B cell (primary cell): Measurements from ENCODE around the gene DNAAF1. TPM values are rescaled to one million over a fixed set of nuclear protein-coding genes. Genes with fewer than 3 reads are reported as not detected.

Experiments used
- ATAC-seq: fragments of 200-7000 bp; cut with Tn5 transposase; one replicate; pipeline ENCODE4 v1.10.0; 2021; ENCODE audit warnings: low read depth, mild to moderate bottlenecking, moderate number of reproducible peaks, moderate library complexity
- CTCF ChIA-PET: fragments of 350-600 bp; sonication (Branson Sonifier 250); formaldehyde crosslinking; loops from one replicate; lab custom pipeline; 2021; ENCODE audit warnings: antibody characterized with exemption, inconsistent platforms; lab: Charles Lee
- POLR2A ChIA-PET: fragments of 350-600 bp; sonication (Branson Sonifier 250); formaldehyde crosslinking; loops from one replicate; lab custom pipeline; 2021; ENCODE audit warnings: antibody characterized with exemption; lab: Charles Lee
- DNase-seq: peaks from one replicate; pipeline ENCODE4 v3.0.0; 2013
- H2AFZ ChIP-seq: 2 replicates; pipeline ENCODE4 v1.6.1; 2012; ENCODE audit warnings: mild to moderate bottlenecking, low read depth, low read length; ENCODE audit not compliant: insufficient read depth, poor library complexity, severe bottlenecking
- H3K27ac ChIP-seq, 2 donors: 1 replicate in 1 of 2; 2 replicates in 1 of 2; pipeline ENCODE4 v1.5.1; 2012 to 2013; ENCODE audit warnings: low read length in 2 of 2, mild to moderate bottlenecking in 2 of 2, moderate library complexity in 1 of 2
- H3K27me3 ChIP-seq, 4 experiments: fragments of 200-600 bp in 1 of 4; sonication (generic) in 1 of 4; replicated peaks in 1 of 4; 1 replicate in 2 of 4; 2 replicates in 2 of 4; pipeline versions ENCODE4 v1.6.1 to v1.7.0; 2013 to 2016; ENCODE audit warnings: low read length in 3 of 4, mild to moderate bottlenecking in 2 of 4, mixed read lengths in 1 of 4, moderate library complexity in 1 of 4; ENCODE audit not compliant: insufficient read depth in 4 of 4, control insufficient read depth in 3 of 4; ENCODE audit errors: control extremely low read depth in 1 of 4
- H3K36me3 ChIP-seq, 2 experiments: replicated peaks in 1 of 2; 1 replicate in 1 of 2; 2 replicates in 1 of 2; pipeline versions ENCODE4 v1.6.1 to v1.7.1; 2013; ENCODE audit warnings: low read length in 1 of 2; ENCODE audit not compliant: insufficient read depth in 2 of 2, control insufficient read depth in 1 of 2; ENCODE audit errors: control extremely low read depth in 1 of 2, extremely low read depth in 1 of 2
- H3K4me1 ChIP-seq, 2 donors: fragments of 200-600 bp in 1 of 2; sonication (generic) in 1 of 2; 1 replicate in 1 of 2; 2 replicates in 1 of 2; pipeline versions ENCODE4 v1.5.1 to v1.6.1; 2013 to 2017; ENCODE audit warnings: low read length in 2 of 2; ENCODE audit not compliant: control insufficient read depth in 2 of 2, insufficient read depth in 2 of 2
- H3K4me2 ChIP-seq: replicated peaks from 2 replicates; pipeline ENCODE3; 2012; ENCODE audit warnings: mild to moderate bottlenecking, low read depth, low read length; ENCODE audit not compliant: poor library complexity, severe bottlenecking
- H3K4me3 ChIP-seq, 5 experiments: fragments of 200-600 bp in 1 of 5; sonication (generic) in 1 of 5; 1 replicate in 3 of 5; 2 replicates in 2 of 5; pipeline versions ENCODE4 v1.5.1 to v1.7.0; 2011 to 2016; ENCODE audit warnings: low read length in 4 of 5, mild to moderate bottlenecking in 4 of 5, low read depth in 2 of 5, control low read depth in 1 of 5, moderate library complexity in 1 of 5; ENCODE audit not compliant: insufficient read depth in 1 of 5; ENCODE audit errors: control extremely low read depth in 1 of 5, extremely low read depth in 1 of 5
- H3K79me2 ChIP-seq: fragments of 200-600 bp; sonication (generic); one replicate; pipeline ENCODE4 v1.6.0; 2016; ENCODE audit warnings: low read length; ENCODE audit not compliant: control insufficient read depth, insufficient read depth
- H3K9ac ChIP-seq: fragments of 200-600 bp; sonication (generic); 2 replicates; pipeline ENCODE4 v1.6.1; 2017; ENCODE audit warnings: mild to moderate bottlenecking, low read length, moderate library complexity
- H3K9me3 ChIP-seq, 3 donors: one replicate each; pipeline versions ENCODE4 v1.6.1 to v1.7.1; 2013; ENCODE audit warnings: low read length in 2 of 3; ENCODE audit not compliant: control insufficient read depth in 2 of 3, insufficient read depth in 1 of 3; ENCODE audit errors: control extremely low read depth in 1 of 3
- H4K20me1 ChIP-seq: 2 replicates; pipeline ENCODE4 v1.6.0; 2012; ENCODE audit warnings: mild to moderate bottlenecking, low read length; ENCODE audit not compliant: insufficient read depth, control insufficient read depth, poor library complexity, severe bottlenecking
- H3K27ac Mint-ChIP-seq: one replicate; pipeline ENCODE4 v1.8.0; 2021; ENCODE audit warnings: mixed read lengths
- H3K27me3 Mint-ChIP-seq: one replicate; pipeline ENCODE4 v1.8.0; 2021; ENCODE audit warnings: mixed read lengths
- H3K4me1 Mint-ChIP-seq: one replicate; pipeline ENCODE4 v1.8.0; 2021; ENCODE audit warnings: mixed read lengths
- H3K4me3 Mint-ChIP-seq: one replicate; pipeline ENCODE4 v1.8.0; 2021; ENCODE audit warnings: mixed read lengths
- H3K9me3 Mint-ChIP-seq: one replicate; pipeline ENCODE4 v1.8.0; 2022; ENCODE audit warnings: mixed read lengths; ENCODE audit not compliant: insufficient read depth
- CTCF ChIP-seq: fragments of 200-600 bp; IDR thresholded peaks from one replicate; pipeline ENCODE4 v1.8.0; 2022; ENCODE audit warnings: antibody characterized with exemption, mild to moderate bottlenecking
- EZH2 ChIP-seq: IDR thresholded peaks from 2 replicates; pipeline ENCODE4 v1.6.1; 2012; ENCODE audit warnings: borderline replicate concordance, low read depth, mild to moderate bottlenecking, moderate library complexity, low read length; ENCODE audit not compliant: insufficient read depth, poor library complexity, severe bottlenecking
- WGBS: methylation state at CpG from one replicate; pipeline ENCODE4 v1.1.5; 2013; ENCODE audit warnings: missing lambda C conversion rate; ENCODE audit not compliant: insufficient coverage; 5-methylcytosine and 5-hydroxymethylcytosine counted together
- intact Hi-C: fragments of 100-400 bp; cut with micrococcal nuclease; formaldehyde crosslinking; loops from one replicate; pipeline ENCODE4 v1.10.0; 2022
- polyA plus RNA-seq: library from polyadenylated mRNA; depleted of rRNA; stranded (reverse); fragments of >200 nt; gene quantifications from 2 replicates; pipeline ENCODE4 v1.2.3, GENCODE V29; 2012
- total RNA-seq, 2 donors: library from RNA; stranded (reverse); fragments of 120-200 nt in 1 of 2; gene quantifications; 1 replicate in 1 of 2; 2 replicates in 1 of 2; pipeline versions ENCODE4 v1.2.3 to v1.2.4, GENCODE V29; 2013 to 2022

The DNAAF1 gene
- total and polyA plus RNA-seq, 2 donors (not counting 1 experiment from before 2014, with no cell fraction given), result 0.24 to 0.30 TPM

DNA sequence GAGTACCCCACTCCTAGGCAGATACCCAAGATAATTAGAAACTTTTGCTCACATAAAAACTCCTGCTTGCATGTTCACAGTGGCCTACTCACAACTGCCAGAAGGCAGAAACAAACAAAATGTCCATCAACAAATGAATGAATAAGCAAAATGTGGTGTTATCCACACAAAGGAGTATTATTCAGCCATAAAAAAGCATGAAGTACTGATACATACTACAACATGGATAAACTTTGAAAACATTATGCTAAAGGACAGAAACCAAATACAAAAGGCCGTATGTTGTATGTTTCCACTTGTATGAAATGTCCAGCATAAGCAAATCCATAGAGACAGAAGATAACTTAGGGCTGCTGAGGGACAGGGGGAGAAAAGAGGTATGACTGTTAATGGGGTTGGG, 2.0 kb upstream of the DNAAF1 start:
- intact Hi-C loops, result loop anchor here (5.0 kb wide), 2 partner anchors 56 to 884 kb away; partner anchors contain the start of gene KIAA0513
- Histone ChIP-seq H3K9ac (no peak overlapping the region), H4K20me1 (peaks cover 10% of the 10 kb centered on the region), H3K4me3 (no peak overlapping the region), H3K27me3 (peaks cover 0 to 2% (median 0%) of the 10 kb centered on the region in 4 experiments), H3K4me2 (no peak overlapping the region), H3K27ac (no peak overlapping the region), H3K36me3 (no peaks in the 10 kb centered on the region), H3K79me2 (peaks cover 60% of the 10 kb centered on the region), H3K4me1 (peaks cover 3 to 14% of the 10 kb centered on the region in 2 donors), H3K9me3 (no peaks in the 10 kb centered on the region), H2AFZ (no peak overlapping the region)
- Mint-ChIP-seq H3K4me3 (peak overlapping the region; percentile 96), H3K9me3 (no peaks in the 10 kb centered on the region), H3K27ac (no peak overlapping the region), H3K4me1 (peaks cover 14% of the 10 kb centered on the region), H3K27me3 (peaks cover 10% of the 10 kb centered on the region)
- DNase-seq, result no peak
- no peak for ATAC-seq
- WGBS, result no CpG with 5 or more reads among the region's 1 CpG
- no peak for TF ChIP-seq CTCF
- no peak for TF ChIP-seq EZH2
- CTCF ChIA-PET, result interaction anchor here (2.1 kb wide), 1 partner anchor 10 kb away, joined by 6 read pairs; no protein-coding TSS in a partner anchor
- POLR2A ChIA-PET, result no interaction called here

- no peak for ATAC-seq
- Histone ChIP-seq H2AFZ (peak overlapping the region; percentile 87), H3K4me3 (peak overlapping the region in 4 of 5 experiments; percentile 75 to 80 (median 76)), H3K9ac (peak overlapping the region; percentile 85), H3K79me2 (peaks cover 54% of the 10 kb centered on the region), H4K20me1 (peaks cover 10% of the 10 kb centered on the region), H3K27me3 (peaks cover 0 to 2% (median 0%) of the 10 kb centered on the region in 4 experiments), H3K9me3 (no peaks in the 10 kb centered on the region), H3K36me3 (no peaks in the 10 kb centered on the region), H3K4me1 (peaks cover 3 to 14% of the 10 kb centered on the region in 2 donors), H3K27ac (no peak overlapping the region), H3K4me2 (peak overlapping the region; percentile 79)
- intact Hi-C loops, result loop anchor here (5.0 kb wide), 2 partner anchors 56 to 884 kb away; partner anchors contain the start of gene KIAA0513
- 93% methylated on average over 5 of the region's 13 CpGs for WGBS
- Mint-ChIP-seq H3K9me3 (no peaks in the 10 kb centered on the region), H3K4me1 (peaks cover 14% of the 10 kb centered on the region), H3K27me3 (peaks cover 12% of the 10 kb centered on the region), H3K27ac (peak overlapping the region; percentile 91), H3K4me3 (peak overlapping the region; percentile 96)
- no peak for TF ChIP-seq EZH2
- TF ChIP-seq CTCF, result no peak
- POLR2A ChIA-PET, result interaction anchor here (0.6 kb wide), 1 partner anchor 25 kb away, joined by 3 read pairs; no protein-coding TSS in a partner anchor
- DNase-seq, result no peak
- CTCF ChIA-PET, result interaction anchor here (2.1 kb wide), 1 partner anchor 11 kb away, joined by 6 read pairs; no protein-coding TSS in a partner anchor
Observed at GRCh38 chr16:84143784-84144199, 1.3 kb upstream of the DNAAF1 start.
